Raji (cell line): ENCODE results near the gene C16orf92.

Experiments
- POLR2A ChIP-seq: IDR thresholded peaks from 2 replicates; pipeline ENCODE4 v1.6.1; 2011; ENCODE audit warnings: low read depth, low read length, control low read depth; ENCODE audit not compliant: insufficient read depth

Gene C16orf92

GRCh38 chr16:30068750-30069610 is 46.0 kb downstream of the C16orf92 start:
- no peak for TF ChIP-seq POLR2A

DNA sequence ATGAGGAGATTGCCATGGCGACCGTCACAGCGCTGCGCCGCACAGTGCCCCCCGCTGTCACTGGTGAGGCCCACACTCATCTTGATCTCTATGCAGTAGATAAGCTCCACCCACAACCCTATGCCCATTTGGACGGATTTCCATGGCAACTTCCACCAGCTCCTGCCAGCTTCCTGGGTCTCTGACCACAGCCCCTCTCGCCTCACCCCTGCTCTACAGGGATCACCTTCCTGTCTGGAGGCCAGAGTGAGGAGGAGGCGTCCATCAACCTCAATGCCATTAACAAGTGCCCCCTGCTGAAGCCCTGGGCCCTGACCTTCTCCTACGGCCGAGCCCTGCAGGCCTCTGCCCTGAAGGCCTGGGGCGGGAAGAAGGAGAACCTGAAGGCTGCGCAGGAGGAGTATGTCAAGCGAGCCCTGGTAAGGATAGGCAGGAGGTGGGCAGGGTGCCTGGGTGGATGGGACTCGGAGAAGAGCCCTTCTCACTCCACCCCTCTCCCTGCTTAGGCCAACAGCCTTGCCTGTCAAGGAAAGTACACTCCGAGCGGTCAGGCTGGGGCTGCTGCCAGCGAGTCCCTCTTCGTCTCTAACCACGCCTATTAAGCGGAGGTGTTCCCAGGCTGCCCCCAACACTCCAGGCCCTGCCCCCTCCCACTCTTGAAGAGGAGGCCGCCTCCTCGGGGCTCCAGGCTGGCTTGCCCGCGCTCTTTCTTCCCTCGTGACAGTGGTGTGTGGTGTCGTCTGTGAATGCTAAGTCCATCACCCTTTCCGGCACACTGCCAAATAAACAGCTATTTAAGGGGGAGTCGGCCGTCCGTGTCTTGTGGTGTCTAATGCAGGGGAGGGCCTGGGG is 46.8 kb downstream of the C16orf92 start:
- no peak for TF ChIP-seq POLR2A

- no peak for TF ChIP-seq POLR2A
Measured at GRCh38 chr16:30070490-30070889, 47.5 kb downstream of the C16orf92 start.
